ENCODE measurements around the gene TSACC.

DNA sequence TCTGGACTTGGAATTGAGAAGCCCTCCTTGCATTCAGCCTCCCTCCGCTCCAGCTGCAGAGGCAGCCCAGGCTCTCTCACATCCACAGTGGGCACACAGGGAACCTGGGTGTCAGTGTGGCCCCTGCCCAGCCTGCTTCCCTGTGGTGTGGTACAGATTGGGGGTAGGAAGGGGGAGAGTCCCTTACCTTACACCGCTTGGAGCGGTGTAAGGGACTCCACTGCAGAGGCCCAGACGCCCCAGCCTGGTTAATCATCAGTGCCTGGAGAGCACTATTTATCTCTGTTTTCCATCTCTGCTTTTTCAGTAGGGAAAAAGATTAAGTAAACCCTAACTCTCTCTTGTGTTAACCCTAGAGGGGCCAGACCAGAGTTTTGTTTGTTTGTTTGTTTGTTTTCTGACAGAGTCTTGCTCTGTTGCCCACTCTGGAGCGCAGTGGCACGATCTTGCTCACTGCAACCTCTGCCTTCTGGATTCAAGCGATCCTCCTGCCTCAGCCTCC is 29.9 kb downstream of the TSACC start:
- TF ChIP-seq CEBPB (IDR thresholded peaks at IDR 0.05) (no peak), TEAD4 (IDR thresholded peaks at IDR 0.05) (no peak), EP300 (IDR thresholded peaks at IDR 0.05; ENCODE audit: borderline replicate concordance) (no peak), TAF1 (IDR thresholded peaks at IDR 0.05; ENCODE audit: low read depth) (no peak)

All from Ishikawa (cell line).